ENCODE data around the gene RACK1.

DNA sequence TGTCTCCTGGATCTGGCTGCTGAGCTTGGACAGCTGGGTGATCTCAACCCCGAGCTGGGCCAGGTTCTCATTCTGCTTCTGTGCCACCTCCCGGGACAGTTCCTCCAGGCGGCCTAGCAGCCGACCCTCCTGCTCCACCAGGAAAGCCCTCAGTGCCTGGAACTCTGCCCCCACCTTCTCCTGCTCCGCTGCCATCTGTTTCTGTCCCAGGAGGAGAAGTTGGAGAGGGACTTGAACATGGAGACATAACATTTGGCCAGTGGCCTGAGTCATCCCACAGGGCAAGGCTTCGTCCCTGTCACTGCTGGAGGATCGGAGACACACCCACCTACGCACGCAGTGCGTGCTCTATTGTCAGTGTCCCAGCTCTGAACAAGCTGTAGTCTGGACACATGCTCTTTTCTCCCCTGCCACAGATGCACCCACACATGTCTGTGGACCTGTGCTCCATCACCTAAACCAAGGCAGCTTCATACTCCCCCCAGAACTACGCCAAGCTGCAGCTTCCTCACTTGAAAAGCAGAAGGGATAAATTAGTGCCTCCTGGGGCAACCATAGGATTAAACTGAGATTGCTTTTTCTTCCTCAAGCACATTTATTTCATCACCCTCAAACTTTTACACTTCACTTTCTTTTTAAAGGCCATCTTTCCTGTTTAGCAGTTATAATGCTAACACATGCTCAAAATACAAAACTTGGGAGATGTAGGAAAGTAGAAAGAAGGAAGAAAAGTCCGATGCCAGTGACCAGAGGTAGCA, 43.6 kb downstream of the RACK1 start:
- TF ChIP-seq CEBPB (IDR thresholded peaks at IDR 0.05) (no peak), EP300 (IDR thresholded peaks at IDR 0.05) (no peak), ZFP36 (IDR thresholded peaks at IDR 0.05; ENCODE audit: borderline replicate concordance, partially characterized antibody) (no peak)
- TF ChIP-seq, protein P1, sequence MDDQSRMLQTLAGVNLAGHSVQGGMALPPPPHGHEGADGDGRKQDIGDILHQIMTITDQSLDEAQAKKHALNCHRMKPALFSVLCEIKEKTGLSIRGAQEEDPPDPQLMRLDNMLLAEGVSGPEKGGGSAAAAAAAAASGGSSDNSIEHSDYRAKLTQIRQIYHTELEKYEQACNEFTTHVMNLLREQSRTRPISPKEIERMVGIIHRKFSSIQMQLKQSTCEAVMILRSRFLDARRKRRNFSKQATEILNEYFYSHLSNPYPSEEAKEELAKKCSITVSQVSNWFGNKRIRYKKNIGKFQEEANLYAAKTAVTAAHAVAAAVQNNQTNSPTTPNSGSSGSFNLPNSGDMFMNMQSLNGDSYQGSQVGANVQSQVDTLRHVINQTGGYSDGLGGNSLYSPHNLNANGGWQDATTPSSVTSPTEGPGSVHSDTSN (IDR thresholded peaks at IDR 0.05): no peak

All from A549 (cell line).